Astrocyte of the cerebellum (primary cell): ENCODE measurements around the gene ICAM5.
"Not testable (repeated sequence)": the region's sequence is repeated elsewhere in the genome, so short reads cannot be mapped to it uniquely, and the experiment has no call there.

Source experiments
- DNase-seq: peaks from one replicate; pipeline ENCODE4 v3.0.0-alpha.2; 2011; ENCODE audit warnings: low read depth
- H3K4me3 ChIP-seq: 2 replicates; pipeline ENCODE4 v1.5.1; 2011; ENCODE audit warnings: mild to moderate bottlenecking, low read depth, low read length, moderate library complexity
- CTCF ChIP-seq: IDR thresholded peaks from 2 replicates; pipeline ENCODE4 v1.5.1; 2012; ENCODE audit warnings: low read length, low read depth, moderate library complexity, mild to moderate bottlenecking; ENCODE audit errors: missing control alignments
- in situ Hi-C: cut with HindIII; loops from 2 replicates; pipeline ENCODE4 v1.10.0; 2017; ENCODE audit warnings: low sequenced_read_pairs

Gene ICAM5

DNA sequence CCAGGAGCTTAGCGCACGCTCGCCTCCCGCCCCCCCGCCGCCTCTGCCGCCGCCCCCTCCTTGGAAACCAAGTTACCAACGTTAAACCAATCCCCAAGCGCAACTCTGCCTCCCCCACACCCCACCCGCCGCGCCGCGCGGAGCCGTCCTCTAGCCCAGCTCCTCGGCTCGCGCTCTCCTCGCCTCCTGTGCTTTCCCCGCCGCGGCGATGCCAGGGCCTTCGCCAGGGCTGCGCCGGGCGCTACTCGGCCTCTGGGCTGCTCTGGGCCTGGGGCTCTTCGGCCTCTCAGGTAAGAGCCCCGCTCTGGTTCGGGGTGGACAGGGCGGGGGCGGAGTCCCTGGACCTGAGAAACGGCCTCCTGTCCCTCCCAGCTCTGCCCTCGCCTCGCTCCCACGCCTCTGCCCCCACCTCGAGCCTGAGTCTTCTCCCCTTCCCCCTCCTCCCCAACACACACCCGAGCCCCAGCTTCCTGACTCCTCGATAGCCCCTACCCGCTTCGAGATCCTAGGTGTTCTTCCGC is at the start of gene ICAM5:
ICAM5 (plus strand) TSS at position 117 of the 521 bp plus-strand sequence; CDS start at position 209, 92 bp downstream.
- DNase-seq = no peak
- peak within 1 kb of the TSS; percentile 20 for H3K4me3 ChIP-seq
- in situ Hi-C loops = loop anchor here (10.0 kb wide), 1 partner anchor 115 kb away; the partner anchor contains the start of gene CDC37
- TF ChIP-seq CTCF = no peak

DNA sequence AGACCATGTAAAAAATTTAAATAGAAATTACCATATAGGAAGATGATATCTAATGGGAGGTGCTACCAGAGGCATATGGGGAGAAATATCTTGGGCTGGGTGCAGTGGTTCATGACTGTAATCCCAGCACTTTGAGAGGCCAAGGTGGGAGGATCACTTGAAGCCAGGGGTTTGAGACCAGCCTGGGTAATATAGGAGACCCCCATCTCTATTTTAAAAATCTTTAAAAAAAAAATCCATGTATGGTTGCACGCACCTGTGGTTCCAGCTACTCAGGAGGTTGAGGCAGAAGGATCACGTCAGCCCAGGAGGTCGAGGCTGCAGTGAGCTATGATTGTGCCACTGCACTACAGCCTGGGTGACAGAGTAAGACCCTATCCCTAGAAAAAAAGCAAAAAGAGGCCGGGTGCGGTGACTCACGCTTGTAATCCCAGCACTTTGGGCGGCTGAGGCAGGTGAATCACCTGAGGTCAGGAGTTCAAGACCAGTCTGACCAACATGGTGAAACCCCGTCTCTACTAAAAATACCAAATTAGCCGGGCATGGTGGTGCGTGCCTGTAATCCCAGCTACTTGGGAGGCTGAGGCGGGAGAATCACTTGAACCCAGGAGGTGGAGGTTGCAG is 47.8 kb upstream of the ICAM5 start:
- H3K4me3 ChIP-seq, DNase-seq, in situ Hi-C loops: not testable (repeated sequence)

DNA sequence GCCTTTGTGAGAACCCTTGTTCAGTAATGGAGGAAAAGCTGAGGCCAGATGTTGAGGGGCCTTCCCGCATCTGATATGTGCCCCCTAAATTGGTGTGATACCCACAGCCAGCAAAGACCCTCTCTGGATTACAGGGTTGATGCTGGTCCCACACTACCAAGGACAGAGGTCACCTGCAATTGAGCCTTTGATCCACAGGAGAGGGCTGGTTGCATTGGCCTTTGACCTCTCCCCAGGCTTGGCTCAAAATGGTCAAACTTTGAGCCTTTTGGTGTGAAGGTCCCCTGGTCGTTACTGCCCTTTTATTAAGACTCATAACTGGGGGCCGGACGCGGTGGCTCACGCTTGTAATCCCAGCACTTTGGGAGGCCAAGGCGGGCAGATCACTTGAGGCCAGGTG is 46.1 kb upstream of the ICAM5 start:
- in situ Hi-C loops = no loop called here
- H3K4me3 ChIP-seq = no peak overlapping the region
- no peak for TF ChIP-seq CTCF
- no peak for DNase-seq

GRCh38 chr19:10245189-10245939 is 44.4 kb upstream of the ICAM5 start:
- no peak for DNase-seq
- no peak overlapping the region for H3K4me3 ChIP-seq
- in situ Hi-C loops = no loop called here
- no peak for TF ChIP-seq CTCF

GRCh38 chr19:10246511-10246910 is 43.2 kb upstream of the ICAM5 start:
- H3K4me3 ChIP-seq = no peak overlapping the region
- no peak for TF ChIP-seq CTCF
- in situ Hi-C loops = no loop called here
- DNase-seq = no peak

DNA sequence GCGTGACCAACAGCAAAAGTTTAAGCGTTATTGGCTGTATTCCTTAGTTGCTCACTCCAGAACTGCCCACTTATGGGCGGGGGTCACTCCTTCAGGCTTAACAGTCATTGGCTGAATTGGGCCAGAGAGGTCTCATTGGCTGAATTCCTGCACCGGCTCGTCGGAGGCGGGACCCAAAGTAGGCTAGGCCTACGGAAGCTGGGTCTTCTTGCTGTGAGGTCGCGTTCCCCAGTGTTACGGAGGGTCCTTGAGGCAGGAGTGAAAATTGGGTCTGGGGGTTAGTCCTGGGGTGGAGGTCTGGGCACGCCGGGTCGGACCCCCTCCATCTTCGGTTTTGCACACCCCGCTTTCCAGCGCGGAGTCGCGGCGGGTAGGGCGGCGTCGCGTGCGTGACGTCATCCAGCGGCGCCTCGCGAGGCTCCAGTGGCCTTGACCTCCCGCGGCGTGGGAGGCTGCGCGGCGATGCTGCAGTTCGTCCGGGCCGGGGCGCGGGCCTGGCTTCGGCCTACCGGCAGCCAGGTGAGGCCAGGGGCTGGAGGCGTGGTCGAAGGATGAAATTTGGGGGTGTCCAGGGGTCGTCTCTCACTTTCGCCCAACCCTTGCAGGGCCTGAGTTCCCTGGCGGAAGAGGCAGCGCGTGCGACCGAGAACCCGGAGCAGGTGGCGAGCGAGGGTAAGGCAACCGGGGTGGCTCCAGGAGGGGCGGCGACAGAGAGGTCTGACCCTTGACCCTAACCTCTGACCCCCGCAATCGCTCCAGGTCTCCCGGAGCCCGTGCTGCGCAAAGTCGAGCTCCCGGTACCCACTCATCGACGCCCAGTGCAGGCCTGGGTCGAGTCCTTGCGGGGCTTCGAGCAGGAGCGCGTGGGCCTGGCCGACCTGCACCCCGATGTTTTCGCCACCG is 37.7 kb upstream of the ICAM5 start, which contains the start of gene MRPL4:
MRPL4 (plus strand) TSS at position 423 of the 903 bp plus-strand sequence; CDS start at position 463, 40 bp downstream.
- no peak for TF ChIP-seq CTCF
- in situ Hi-C loops = no loop called here

More for the DNA sequence above, 37.7 kb upstream of the ICAM5 start, which contains the start of gene MRPL4:
- peak; percentile 98 for DNase-seq
- peak within 1 kb of the TSS; percentile 92 for H3K4me3 ChIP-seq
